ENCODE data around the gene PI16.

- no peak for TF ChIP-seq NFIC (IDR thresholded peaks at IDR 0.05)
- no peak for TF ChIP-seq CEBPB (IDR thresholded peaks at IDR 0.05)
- TF ChIP-seq YY1 (IDR thresholded peaks at IDR 0.05; ENCODE audit: low read depth): no peak
- TF ChIP-seq MAX (IDR thresholded peaks at IDR 0.05): no peak
- TF ChIP-seq TAF1 (IDR thresholded peaks at IDR 0.05; ENCODE audit: low read depth): no peak
- no peak for TF ChIP-seq REST (IDR thresholded peaks at IDR 0.05; ENCODE audit: low read depth)
- TF ChIP-seq EGR1 (IDR thresholded peaks at IDR 0.05): no peak
- TF ChIP-seq EP300 (IDR thresholded peaks at IDR 0.05; ENCODE audit: borderline replicate concordance): no peak
- TF ChIP-seq RAD21 (IDR thresholded peaks at IDR 0.05; ENCODE audit: low read depth): no peak
- TF ChIP-seq TCF12 (IDR thresholded peaks at IDR 0.05; ENCODE audit: low read depth): no peak
- TF ChIP-seq FOXM1 (IDR thresholded peaks at IDR 0.05; ENCODE audit: borderline replicate concordance, low read depth): no peak
- TF ChIP-seq CREB1 (IDR thresholded peaks at IDR 0.05; ENCODE audit: low read depth): no peak
- no peak for TF ChIP-seq USF1 (IDR thresholded peaks at IDR 0.05)
These were observed 34.5 kb upstream of the PI16 start for GRCh38 chr6:36920049-36920448.
